DND-41 (cell line): ENCODE data around the gene L3MBTL1.

ENCODE experiments used
- ATAC-seq: fragments of 200-7000 bp; cut with Tn5 transposase; 3 replicates; pipeline ENCODE4 v1.9.1; 2021; ENCODE audit warnings: low read depth; ENCODE audit not compliant: insufficient read depth
- DNase-seq: peaks from one replicate; pipeline ENCODE4 v3.0.0-alpha.2; 2020
- H2AFZ ChIP-seq: 2 replicates; pipeline ENCODE4 v1.6.0; 2012; ENCODE audit warnings: low read depth, low read length
- H3K27ac ChIP-seq: 2 replicates; pipeline ENCODE4 v1.5.1; 2012; ENCODE audit warnings: low read length, inconsistent platforms
- H3K27me3 ChIP-seq: fragments of 200-600 bp; sonication (generic); 2 replicates; pipeline ENCODE4 v1.6.0; 2012; ENCODE audit warnings: low read length, mild to moderate bottlenecking, inconsistent platforms; ENCODE audit not compliant: insufficient read depth, poor library complexity
- H3K36me3 ChIP-seq: 2 replicates; pipeline ENCODE4 v1.5.1; 2012; ENCODE audit warnings: low read length, inconsistent platforms; ENCODE audit not compliant: insufficient read depth
- H3K4me1 ChIP-seq: 2 replicates; pipeline ENCODE4 v1.5.1; 2012; ENCODE audit warnings: mild to moderate bottlenecking, low read length; ENCODE audit not compliant: insufficient read depth
- H3K4me2 ChIP-seq: 2 replicates; pipeline ENCODE4 v1.6.0; 2012; ENCODE audit warnings: mild to moderate bottlenecking, moderate library complexity, low read length, inconsistent platforms; ENCODE audit not compliant: insufficient read depth
- H3K4me3 ChIP-seq, 2 experiments: fragments of 200-600 bp in 1 of 2; shearing (Covaris generic) in 1 of 2; 2 replicates each; pipeline ENCODE4 v1.5.1; 2012 to 2016; ENCODE audit warnings: inconsistent platforms in 2 of 2, low read length in 2 of 2, mild to moderate bottlenecking in 2 of 2, low read depth in 1 of 2, moderate library complexity in 1 of 2
- H3K79me2 ChIP-seq: 2 replicates; pipeline ENCODE4 v1.6.0; 2012; ENCODE audit warnings: low read length, inconsistent platforms; ENCODE audit not compliant: insufficient read depth
- H3K9ac ChIP-seq: 2 replicates; pipeline ENCODE4 v1.6.0; 2012; ENCODE audit warnings: low read depth, mild to moderate bottlenecking, inconsistent platforms, low read length, moderate library complexity
- H3K9me3 ChIP-seq: 2 replicates; pipeline ENCODE4 v1.5.1; 2012; ENCODE audit warnings: low read length, moderate library complexity, mild to moderate bottlenecking, inconsistent platforms; ENCODE audit not compliant: insufficient read depth, severe bottlenecking
- H4K20me1 ChIP-seq: 2 replicates; pipeline ENCODE4 v1.6.0; 2012; ENCODE audit warnings: low read length; ENCODE audit not compliant: insufficient read depth
- EZH2 ChIP-seq: IDR thresholded peaks from 3 replicates; pipeline ENCODE4 v1.6.1; 2012; ENCODE audit warnings: borderline replicate concordance, low read depth, mild to moderate bottlenecking, moderate library complexity, low read length, inconsistent platforms; ENCODE audit not compliant: severe bottlenecking
- TF ChIP-seq, protein P1 (sequence below): IDR thresholded peaks from 2 replicates; pipeline ENCODE4 v1.5.1; 2012; ENCODE audit warnings: borderline replicate concordance, low read length, moderate library complexity, mild to moderate bottlenecking; ENCODE audit not compliant: poor library complexity, severe bottlenecking; ENCODE audit errors: extremely low read depth

L3MBTL1 gene

DNA sequence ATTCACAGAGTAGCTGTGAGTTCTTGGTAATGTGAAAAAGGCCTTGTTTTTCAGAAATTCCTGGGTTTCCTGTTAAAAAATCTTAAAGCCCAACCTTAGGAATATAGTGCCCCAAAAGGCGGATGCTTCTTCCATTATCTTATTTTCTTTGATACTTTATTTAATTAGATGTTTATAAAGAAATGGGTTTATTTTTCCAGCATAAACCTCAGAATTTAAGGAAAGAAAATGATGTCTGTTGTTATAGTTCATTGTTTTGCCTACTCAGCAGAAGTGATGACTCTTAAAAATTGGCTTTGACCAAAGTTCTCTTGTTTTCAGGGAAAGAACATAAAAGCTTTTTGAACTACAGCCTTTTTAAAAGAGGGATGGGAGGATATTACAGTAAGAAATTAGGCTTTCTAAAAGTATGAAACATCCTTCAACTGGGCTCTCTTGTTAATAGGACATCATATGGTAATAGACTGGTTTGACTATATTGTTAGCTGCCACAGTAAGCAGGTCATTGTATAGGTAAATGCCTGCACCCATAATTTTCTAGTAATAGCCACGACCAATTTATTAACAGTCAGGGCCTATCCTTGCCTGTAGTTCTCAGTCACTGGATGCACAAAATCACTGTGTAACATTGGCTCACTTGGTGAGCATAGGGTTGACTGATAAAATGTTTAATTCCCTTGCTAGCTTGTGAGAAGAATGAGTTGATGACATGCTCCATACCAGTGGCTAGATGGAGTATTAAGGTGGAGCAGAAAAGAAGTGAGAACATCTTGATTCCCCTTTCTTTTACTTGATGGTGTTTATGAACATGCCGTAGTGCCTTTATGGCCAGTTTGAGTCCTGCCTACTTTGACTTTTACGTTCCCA, 44.6 kb upstream of the L3MBTL1 start:
- ATAC-seq = no peak
- Histone ChIP-seq H2AFZ (no peak overlapping the region), H3K27ac (no peak overlapping the region), H3K27me3 (no peaks in the 10 kb centered on the region), H3K4me1 (peaks cover 32% of the 10 kb centered on the region), H3K79me2 (peaks cover 58% of the 10 kb centered on the region), H3K4me3 (no peak overlapping the region), H3K9ac (no peak overlapping the region), H4K20me1 (peaks cover 76% of the 10 kb centered on the region), H3K36me3 (peaks cover 90% of the 10 kb centered on the region), H3K9me3 (no peaks in the 10 kb centered on the region), H3K4me2 (peak overlapping the region; percentile 17; the same call in 1 of the 2 replicates)
- no peak for TF ChIP-seq EZH2
- TF ChIP-seq, protein P1, sequence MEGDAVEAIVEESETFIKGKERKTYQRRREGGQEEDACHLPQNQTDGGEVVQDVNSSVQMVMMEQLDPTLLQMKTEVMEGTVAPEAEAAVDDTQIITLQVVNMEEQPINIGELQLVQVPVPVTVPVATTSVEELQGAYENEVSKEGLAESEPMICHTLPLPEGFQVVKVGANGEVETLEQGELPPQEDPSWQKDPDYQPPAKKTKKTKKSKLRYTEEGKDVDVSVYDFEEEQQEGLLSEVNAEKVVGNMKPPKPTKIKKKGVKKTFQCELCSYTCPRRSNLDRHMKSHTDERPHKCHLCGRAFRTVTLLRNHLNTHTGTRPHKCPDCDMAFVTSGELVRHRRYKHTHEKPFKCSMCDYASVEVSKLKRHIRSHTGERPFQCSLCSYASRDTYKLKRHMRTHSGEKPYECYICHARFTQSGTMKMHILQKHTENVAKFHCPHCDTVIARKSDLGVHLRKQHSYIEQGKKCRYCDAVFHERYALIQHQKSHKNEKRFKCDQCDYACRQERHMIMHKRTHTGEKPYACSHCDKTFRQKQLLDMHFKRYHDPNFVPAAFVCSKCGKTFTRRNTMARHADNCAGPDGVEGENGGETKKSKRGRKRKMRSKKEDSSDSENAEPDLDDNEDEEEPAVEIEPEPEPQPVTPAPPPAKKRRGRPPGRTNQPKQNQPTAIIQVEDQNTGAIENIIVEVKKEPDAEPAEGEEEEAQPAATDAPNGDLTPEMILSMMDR = no peak
- no peak for DNase-seq

DNA sequence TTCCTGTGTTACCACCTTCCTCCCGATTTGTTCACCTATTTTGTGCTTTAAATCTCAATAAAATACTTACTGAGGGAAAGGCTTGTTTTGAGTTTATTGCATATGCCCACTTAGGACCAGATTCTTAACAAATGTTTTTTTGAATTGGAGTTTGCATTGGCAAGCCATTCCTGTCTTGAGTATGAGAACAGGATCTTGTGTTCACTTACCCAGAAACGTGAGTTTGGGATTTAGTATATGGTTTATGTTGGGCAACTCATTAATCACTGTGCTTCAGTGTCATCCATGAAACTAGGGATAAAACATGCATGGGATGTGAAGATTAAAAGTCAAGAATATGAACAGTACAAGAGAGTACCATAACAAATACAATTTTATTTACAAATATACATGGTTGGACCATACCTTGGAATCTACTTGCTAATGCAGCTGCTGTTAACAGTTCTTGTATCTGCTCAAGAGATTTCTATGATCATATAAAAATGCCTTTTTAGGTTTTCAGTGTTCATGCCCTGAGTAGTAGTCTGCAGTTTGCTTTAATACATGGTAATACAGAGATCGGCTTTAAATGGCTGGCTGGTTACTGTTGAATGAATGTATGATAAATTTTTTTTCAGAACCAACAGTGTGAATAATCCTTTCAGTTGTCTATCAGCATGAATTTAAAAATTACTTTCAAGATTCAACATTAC, 43.8 kb upstream of the L3MBTL1 start:
- Histone ChIP-seq H3K9me3 (no peaks in the 10 kb centered on the region), H3K36me3 (peaks cover 88% of the 10 kb centered on the region), H3K9ac (no peak overlapping the region), H3K4me1 (peaks cover 32% of the 10 kb centered on the region), H3K4me3 (no peak overlapping the region), H4K20me1 (peaks cover 74% of the 10 kb centered on the region), H3K27ac (no peak overlapping the region), H3K27me3 (no peaks in the 10 kb centered on the region), H3K79me2 (peaks cover 50% of the 10 kb centered on the region), H2AFZ (no peak overlapping the region), H3K4me2 (0 out of 2 replicates have a peak overlapping the region, but pooled peaks have one; percentile 8)
- TF ChIP-seq, protein P1 = no peak
- TF ChIP-seq EZH2 = no peak
- DNase-seq (no peak), ATAC-seq (no peak)

DNA sequence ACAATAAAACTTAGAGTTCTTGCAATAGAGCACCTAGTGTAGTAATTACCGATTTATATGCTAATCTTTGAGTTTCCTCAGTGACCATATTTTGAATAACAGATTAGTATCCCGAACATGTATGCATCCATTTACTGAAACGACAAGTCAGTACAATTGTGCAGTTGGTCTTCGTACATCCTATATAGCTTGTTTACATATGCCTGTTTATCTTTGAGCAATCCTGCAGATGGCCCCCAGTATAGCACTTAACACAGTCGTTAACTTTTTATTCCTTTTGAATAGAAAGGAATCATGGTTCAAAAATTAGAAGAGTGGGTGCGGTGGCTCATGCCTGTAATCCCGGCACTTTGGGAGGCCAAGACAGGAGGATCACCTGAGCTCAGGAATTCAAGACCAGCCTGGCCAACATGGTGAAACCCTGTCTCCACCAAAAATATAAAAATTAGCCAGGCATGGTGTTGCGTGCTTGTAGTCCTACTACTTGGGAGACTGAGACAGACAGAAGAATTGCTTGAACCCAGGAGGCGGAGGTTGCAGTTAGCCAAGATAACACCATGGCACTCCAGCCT, 43.2 kb upstream of the L3MBTL1 start:
- Histone ChIP-seq H3K4me1 (peaks cover 26% of the 10 kb centered on the region), H3K79me2 (peaks cover 44% of the 10 kb centered on the region), H3K9me3 (no peaks in the 10 kb centered on the region), H4K20me1 (peaks cover 67% of the 10 kb centered on the region), H3K27me3 (no peaks in the 10 kb centered on the region), H3K4me2 (no peak overlapping the region), H2AFZ (no peak overlapping the region), H3K36me3 (peaks cover 87% of the 10 kb centered on the region), H3K9ac (no peak overlapping the region), H3K4me3 (no peak overlapping the region), H3K27ac (no peak overlapping the region)
- ATAC-seq (no peak), DNase-seq (no peak)
- TF ChIP-seq, protein P1 = no peak
- TF ChIP-seq EZH2 = no peak
